Activated CD4-positive, alpha-beta T cell treated with anti-CD3 and anti-CD28 coated beads, Interleukin-2, amount 50 U/mL, for 48 hours (primary cell): Measurements from ENCODE around the gene IMP3.
"Not testable (repeated sequence)": the region's sequence is repeated elsewhere in the genome, so short reads cannot be mapped to it uniquely, and the experiment has no call there.

Experiments used
- DNase-seq, 2 experiments: peaks; one replicate each; pipeline ENCODE4 v3.0.0-alpha.2; 2020

Gene IMP3

GRCh38 chr15:75649848-75650247 lies 9.8 kb upstream of the IMP3 start:
- DNase-seq = no peak

GRCh38 chr15:75649045-75649761 lies 9.2 kb upstream of the IMP3 start:
- no peak for DNase-seq

DNA sequence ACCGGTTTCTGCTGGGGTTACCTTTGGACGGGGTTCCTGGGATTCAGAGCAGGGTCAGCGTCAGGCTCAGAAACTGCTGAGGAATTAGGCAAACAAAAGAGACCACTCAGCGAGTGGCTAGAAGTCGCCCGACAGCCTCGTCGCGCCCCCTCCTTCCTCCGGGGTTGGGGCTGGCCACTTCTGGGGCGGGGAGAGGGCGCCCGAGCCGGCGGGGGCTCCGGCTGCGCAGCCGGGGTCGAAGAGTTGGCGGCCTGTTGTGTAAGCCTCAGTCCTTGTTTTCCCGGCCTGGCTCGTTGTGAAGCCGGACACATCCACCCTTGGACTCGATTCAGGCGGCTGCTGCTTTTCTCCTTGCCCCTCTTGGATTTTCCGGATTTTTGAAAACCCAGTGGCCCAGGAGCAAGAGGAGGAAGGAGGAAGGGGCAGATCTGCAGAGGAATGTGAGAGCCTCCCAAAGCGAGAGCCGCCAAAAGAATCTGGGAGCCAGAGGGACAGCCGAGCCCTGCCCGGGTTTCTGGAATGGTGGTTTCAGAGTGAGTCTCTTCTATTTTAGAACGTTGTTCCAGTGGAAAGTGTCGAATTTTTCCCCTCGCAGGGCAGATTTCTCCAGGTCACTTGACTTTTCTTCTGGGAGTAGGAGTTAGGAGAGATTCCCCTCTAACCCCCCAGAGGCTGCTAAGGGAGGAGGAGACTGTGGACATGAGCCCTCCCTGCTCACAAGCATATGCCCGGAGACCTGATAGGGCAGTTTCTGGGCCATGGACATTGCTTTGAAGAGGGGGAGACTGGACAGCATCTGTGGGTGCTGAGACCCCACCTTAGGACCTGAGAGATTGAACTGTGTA lies 8.4 kb upstream of the IMP3 start:
- DNase-seq = peak in 1 of 2 experiments; percentile 15

GRCh38 chr15:75647370-75648155 lies 7.5 kb upstream of the IMP3 start, which contains the start of gene SNX33:
TSS of gene SNX33 (plus strand) at chr15:75647912. CDS start at chr15:75649103, 1,191 bp downstream.
- peak; percentile 65 to 74 for DNase-seq

DNA sequence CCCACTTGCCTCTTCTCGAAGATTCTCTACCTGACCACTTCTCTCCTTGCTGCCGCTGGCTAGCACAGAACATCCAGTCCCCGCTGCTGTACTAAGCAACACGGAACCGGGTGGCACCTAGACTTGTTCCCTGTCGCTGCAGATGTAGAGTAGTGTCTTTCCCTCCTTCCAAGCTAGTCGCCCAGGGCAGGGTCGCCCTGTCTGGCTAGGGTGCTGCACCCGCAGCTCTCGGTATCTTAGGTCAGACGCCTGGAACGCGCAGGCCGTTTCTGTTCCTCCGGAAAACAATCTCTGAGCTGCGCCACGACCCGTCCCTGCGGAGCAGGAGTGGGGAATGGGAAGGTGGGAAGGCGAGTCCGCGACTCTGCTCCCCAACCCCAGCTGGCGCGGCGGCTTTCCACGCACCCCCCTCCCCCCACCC lies 6.9 kb upstream of the IMP3 start:
- peak; percentile 19 to 31 for DNase-seq

GRCh38 chr15:75646112-75646943 lies 6.3 kb upstream of the IMP3 start:
- no peak for DNase-seq

- no peak for DNase-seq
Measured at GRCh38 chr15:75644376-75644775, 4.4 kb upstream of the IMP3 start.

DNA sequence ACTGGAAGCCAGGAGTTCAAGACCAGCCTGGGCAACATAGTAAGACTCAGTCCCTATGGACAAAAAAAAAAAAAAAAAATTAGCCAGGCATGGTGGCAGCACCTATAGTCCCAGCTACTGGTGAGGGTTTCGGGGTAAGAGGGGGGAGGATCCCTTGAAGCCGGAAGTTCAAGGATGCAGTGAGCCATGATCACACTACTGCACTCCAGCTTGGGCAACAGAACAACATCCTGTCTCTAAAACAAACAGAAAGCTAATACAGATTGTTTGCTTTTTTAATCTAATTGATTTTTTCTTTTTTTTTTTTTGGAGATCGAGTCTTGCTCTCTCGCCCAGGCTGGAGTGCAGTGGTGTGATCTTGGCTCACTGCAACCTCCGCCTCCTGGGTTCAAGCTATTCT lies 1.6 kb upstream of the IMP3 start:
- DNase-seq = no peak

GRCh38 chr15:75641179-75641503 lies 1.1 kb upstream of the IMP3 start:
- no peak for DNase-seq

- DNase-seq = peak; percentile 48 to 68
Measured at GRCh38 chr15:75640483-75641178, 607 bp upstream of the IMP3 start.

GRCh38 chr15:75639191-75639708 lies 774 bp downstream of the IMP3 start:
- DNase-seq = no peak

- no peak for DNase-seq
Measured at GRCh38 chr15:75637245-75638009, 2.6 kb downstream of the IMP3 start.

DNA sequence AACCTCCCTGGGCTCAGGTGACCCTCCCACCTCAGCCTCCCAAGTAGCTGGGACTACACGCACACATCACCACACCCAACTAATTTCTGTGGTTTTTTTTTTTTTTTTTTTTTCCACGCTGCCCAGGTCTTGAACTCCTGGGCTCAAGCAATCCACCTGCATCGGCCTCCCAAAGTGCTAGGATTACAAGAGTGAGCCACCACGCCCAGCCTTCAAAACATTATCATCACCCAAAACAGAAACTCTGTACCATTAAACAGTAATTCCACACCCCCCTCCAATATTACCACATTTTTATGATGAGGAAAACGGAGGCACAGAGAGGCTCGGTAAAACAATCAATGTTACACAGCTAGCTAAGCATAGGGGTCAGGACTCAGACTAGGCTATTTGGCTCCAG lies 4.0 kb downstream of the IMP3 start:
- DNase-seq = no peak

- not testable (repeated sequence) for DNase-seq
Measured at GRCh38 chr15:75633922-75634321, 6.1 kb downstream of the IMP3 start.

GRCh38 chr15:75631935-75632334 lies 8.1 kb downstream of the IMP3 start:
- no peak for DNase-seq

- peak; percentile 95 to 96 for DNase-seq
Measured at GRCh38 chr15:75625542-75626347, 14.3 kb downstream of the IMP3 start, which contains the start of gene SNUPN. TSS of gene SNUPN (minus strand) at chr15:75625725. CDS start at chr15:75621051, 4,674 bp downstream.

GRCh38 chr15:75622505-75622904 lies 17.5 kb downstream of the IMP3 start:
- no peak for DNase-seq

GRCh38 chr15:75620841-75621391 lies 19.1 kb downstream of the IMP3 start:
- peak in 1 of 2 experiments; percentile 29 for DNase-seq
